Stimulated activated CD8-positive, alpha-beta memory T cell treated with anti-CD3 and anti-CD28 coated beads, Interleukin-15, amount 100 ng/mL, for 4 hours (primary cell): ENCODE measurements around the gene ARMH4.

Source experiments
- DNase-seq, 2 donors: peaks; one replicate each; pipeline ENCODE4 v3.0.0-alpha.2; 2020; ENCODE audit warnings: low read depth in 2 of 2

Gene ARMH4

DNA sequence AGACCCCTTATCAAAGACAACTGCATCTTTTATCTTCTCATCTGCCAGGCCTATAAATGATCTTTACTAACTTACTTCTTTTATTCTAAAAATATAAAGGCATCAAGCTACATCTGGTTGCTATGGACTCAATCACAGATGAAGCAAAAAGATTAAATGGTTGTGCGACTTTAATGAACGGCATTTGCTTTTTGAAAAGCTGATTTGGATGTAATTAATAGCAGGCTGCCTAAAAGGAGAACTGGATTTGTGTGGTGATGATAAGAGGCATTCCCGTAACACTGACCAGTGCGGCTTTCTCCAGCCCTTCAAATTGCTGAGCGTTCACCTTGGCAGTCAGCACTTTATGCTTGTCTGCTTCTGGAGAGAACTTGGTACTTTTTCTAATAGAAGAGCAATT lies 103.8 kb downstream of the ARMH4 start:
- no peak for DNase-seq

GRCh38 chr14:58027904-58028303 lies 124.1 kb downstream of the ARMH4 start:
- DNase-seq = no peak

GRCh38 chr14:58026967-58027366 lies 125.0 kb downstream of the ARMH4 start:
- no peak for DNase-seq

DNA sequence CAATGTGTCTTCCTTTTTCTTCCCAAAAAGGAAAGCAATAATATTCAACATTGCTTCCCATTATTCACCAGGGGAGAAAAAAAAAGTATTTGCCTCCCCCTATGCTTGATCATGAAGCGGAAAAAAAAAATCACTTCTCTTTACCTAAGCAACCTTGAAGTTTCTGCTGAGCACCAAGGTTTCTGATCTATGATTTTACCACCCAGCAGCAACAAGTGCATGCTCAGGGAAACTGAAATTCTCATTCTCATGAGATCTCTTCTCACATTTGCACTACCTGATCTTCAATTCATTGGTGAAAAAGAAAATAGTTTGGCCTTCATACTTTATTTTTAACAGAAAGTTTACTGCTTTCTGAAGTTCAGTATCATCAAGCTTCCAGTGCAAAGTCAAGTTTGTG lies 125.8 kb downstream of the ARMH4 start:
- DNase-seq = no peak

GRCh38 chr14:58014778-58015177 lies 137.2 kb downstream of the ARMH4 start:
- no peak for DNase-seq

- DNase-seq = no peak
These were observed 149.4 kb downstream of the ARMH4 start for GRCh38 chr14:58002618-58003017.

DNA sequence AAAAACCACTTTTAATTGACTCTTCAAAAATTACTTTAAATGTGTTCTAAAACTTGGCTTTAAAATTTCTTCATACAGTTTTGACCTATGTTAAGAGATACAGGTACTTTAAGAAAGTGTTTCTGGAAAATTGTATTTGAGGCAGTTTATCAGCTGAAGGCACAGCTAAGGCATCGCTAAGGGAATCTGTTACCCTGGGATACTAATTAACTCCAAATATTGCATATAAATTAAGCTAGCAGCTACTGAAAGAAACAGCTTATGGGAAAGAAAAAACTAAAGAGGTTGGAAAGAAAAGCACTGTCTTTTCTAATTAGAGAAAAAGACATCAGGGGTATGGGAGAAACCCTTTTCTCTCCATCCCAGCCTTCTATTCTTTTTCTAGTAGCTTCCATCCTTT lies 152.0 kb downstream of the ARMH4 start:
- DNase-seq = no peak

DNA sequence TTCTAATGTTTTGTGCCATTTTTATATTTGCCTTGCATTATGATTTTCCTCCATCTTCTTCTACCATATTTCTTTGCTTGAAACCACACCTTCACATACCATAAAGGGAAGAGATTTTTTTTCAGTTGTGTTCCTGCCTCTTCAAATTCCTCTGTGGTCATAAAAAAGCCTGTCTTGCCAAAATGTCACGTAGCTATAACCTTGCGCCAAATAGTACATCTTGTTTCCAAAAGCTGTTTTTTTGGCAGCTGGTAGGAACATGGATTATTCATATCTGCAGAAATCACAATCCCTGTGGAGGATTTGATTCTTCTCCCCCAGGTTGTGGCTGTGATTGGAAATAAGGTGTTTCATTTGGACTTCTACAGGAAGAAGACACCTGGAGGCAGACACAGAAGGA lies 152.5 kb downstream of the ARMH4 start:
- DNase-seq = no peak

DNA sequence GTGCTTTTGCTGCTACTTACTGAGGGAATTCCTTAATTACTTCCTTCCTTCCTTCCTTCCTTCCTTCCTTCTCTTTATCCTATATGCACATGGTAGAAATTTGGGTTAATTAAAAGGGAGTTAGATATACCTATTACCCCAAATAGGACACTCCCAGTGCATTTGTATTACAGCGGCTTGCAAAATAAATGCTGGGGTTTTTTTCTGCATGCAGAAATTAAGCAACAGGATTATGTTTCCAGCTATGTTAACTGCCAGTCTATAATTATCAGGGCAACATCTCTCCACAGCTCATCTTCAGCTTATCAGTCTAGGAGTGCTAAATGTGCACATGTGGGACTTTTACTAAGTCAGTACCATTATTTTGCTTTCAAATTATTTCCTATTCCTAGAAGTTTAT lies 153.2 kb downstream of the ARMH4 start:
- no peak for DNase-seq

- no peak for DNase-seq
These were observed 160.7 kb downstream of the ARMH4 start for GRCh38 chr14:57991353-57991752.

DNA sequence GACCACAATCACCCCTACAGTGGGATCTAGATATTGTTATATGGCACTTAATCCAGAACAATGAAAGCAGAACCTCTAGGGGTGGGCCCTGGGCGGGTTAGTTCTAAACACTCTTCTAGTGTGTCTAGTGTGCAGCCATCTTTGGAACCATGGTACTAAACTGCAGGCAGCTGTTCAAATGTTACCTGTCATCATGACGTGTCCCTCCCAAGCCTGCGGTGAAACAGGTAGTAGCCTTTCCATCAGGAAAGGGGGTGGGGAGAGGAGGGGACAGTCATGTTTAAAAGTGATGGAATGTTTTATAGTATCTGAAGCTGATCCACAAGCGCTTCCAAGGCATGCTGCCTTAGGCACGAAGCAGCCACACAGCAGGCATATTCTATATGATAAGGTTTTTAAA lies 163.6 kb downstream of the ARMH4 start:
- DNase-seq = no peak

- no peak for DNase-seq
These were observed 164.3 kb downstream of the ARMH4 start for GRCh38 chr14:57987596-57988300.

GRCh38 chr14:57987051-57987450 lies 165.0 kb downstream of the ARMH4 start:
- no peak for DNase-seq

DNA sequence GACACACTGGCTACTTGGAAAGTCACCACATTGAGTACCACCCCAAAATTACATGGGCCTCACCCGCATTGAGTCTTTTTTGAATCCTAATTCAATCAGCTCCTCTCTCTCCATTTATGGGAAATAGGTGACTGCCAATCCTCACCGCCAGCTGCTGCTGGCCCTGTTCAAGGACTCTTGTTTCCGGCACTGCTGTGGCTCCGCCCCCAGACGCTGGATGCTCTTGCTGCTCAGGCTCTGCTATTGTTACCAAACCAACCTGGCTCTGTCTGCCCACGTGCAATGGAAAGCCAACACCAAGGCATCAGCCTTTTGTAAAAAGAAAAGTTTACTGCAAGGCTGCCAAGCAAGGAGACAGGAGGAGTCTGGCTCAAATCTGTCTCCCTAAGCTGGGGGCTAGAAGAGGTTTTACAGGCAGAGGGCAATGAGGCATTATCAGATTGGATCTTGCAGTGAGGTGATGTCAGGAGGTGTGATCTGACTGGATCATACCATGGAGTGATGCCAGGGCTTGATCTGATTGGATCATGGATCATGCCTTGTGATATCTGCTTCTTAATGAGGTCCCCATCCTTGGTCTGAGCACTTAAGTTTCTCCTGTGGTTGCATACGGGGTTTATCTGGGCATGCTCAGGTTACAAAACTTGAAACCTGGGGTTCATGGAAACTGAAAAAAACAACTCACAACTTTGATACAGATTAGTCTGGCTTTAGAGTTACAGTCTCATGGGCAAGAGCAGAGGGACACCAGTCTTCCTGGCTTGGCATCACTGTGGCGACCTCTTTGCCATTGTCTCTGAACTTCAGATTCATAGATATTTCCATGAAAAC lies 169.0 kb downstream of the ARMH4 start:
- no peak for DNase-seq

DNA sequence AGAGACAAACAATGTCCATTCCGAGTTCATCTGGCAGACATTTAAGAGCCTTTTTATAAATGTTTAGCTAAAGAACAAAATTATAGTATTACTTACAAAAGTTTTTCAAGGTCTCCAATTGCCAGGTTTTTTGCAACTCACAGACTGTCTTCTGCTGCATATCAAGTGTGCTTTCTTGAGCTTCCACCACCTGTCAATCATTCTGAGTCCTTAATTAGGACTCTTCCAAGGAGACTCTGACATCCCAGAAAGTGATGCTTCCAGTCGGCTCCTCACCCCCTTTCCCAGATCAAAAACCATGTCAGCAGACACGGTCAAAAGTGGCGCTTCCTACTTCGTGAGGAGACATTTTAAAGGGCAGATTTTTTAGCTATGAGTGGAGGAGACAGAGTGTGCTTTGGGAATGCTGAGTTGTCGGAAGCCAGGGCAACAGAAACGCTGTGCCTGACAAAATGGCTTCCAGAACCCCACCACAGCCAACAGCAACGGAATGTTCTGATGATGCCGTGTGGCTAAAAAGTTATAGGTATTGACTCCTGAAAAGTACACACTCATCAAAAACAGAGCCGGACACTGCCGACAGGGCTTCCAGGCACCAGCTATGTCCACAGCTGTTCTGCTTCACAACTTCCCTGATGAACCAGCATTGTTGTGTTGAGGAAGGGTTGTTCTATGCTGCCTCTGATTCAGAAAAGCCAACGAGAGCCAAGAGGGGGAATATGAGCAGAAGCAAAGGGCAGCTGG lies 170.0 kb downstream of the ARMH4 start:
- no peak for DNase-seq

- no peak for DNase-seq
These were observed 172.5 kb downstream of the ARMH4 start for GRCh38 chr14:57979376-57980048.

- DNase-seq = no peak
These were observed 175.3 kb downstream of the ARMH4 start for GRCh38 chr14:57976701-57977100.

GRCh38 chr14:57974896-57975295 lies 177.1 kb downstream of the ARMH4 start:
- no peak for DNase-seq

DNA sequence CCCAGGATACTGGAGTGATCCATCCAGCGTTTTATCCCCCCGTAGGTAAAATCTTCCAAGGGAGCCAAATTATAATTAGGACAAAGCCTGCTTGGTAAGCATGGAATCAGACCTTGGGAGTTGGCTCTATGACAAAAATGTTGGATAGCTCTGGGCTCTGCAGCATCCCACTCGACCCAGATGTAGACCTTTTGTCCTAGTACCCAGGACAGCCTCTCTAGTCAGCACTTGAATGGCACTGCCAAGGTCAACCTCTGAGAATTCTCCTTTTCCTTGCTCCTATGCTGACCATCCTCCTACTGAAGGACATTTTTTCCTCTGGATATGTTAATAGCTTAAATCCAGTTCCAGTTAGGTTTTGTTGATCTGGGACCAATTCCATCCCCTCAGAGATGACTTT lies 181.4 kb downstream of the ARMH4 start:
- no peak for DNase-seq

DNA sequence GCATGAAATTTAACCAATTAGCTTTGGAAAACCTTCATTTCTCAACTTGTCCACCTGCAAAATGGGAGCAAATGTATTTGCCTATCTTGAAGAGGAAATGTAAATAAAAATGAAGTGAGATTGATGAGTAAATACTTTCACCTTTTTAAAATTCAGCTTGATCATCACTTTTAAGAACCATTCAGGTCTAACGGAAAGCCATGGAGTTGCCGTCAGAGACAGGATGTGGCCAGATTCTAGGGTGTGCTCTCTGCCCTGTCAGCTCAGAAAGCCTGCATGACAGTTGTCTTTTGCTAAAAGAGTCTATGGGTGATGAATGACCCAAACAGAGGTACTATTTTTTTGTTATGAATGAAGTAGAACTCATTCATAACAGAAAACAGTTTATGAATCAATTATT lies 181.8 kb downstream of the ARMH4 start:
- no peak for DNase-seq

DNA sequence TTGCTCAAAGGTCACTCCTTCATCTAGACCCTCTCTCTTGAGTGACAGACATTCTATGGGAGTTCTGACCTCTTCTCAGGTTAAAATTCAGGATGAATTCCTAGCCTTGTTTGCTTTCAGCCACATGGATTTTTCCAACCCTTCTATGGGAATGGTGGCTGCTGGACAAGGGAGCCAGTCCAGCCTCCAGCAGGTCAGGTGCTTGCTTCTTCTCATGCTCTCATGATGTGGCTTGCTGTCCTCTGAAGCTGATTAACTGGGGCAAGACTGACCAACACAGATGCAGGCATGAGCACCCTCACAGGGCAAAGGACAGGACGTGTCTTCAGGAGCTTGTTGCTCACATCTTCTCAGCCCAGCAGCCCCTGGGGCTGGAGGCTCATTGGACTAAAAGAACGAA lies 188.9 kb downstream of the ARMH4 start:
- DNase-seq = no peak
